Activated naive CD8-positive, alpha-beta T cell treated with anti-CD3 and anti-CD28 coated beads for 36 hours (primary cell): Measurements from ENCODE around the gene KLF6. TPM values are rescaled to one million over a fixed set of nuclear protein-coding genes. Genes with fewer than 3 reads are reported as not detected.

Source experiments
- DNase-seq: peaks from one replicate; pipeline ENCODE4 v3.0.0; 2021
- H3K27ac Mint-ChIP-seq: one replicate; pipeline ENCODE4 v1.8.0; 2022; ENCODE audit warnings: mild to moderate bottlenecking, moderate library complexity, mixed read lengths
- H3K27me3 Mint-ChIP-seq: one replicate; pipeline ENCODE4 v1.8.0; 2022; ENCODE audit warnings: mild to moderate bottlenecking, mixed read lengths
- H3K36me3 Mint-ChIP-seq: one replicate; pipeline ENCODE4 v1.8.0; 2021; ENCODE audit warnings: mild to moderate bottlenecking, mixed read lengths
- H3K4me1 Mint-ChIP-seq: one replicate; pipeline ENCODE4 v1.8.0; 2021; ENCODE audit warnings: mixed read lengths
- H3K4me3 Mint-ChIP-seq: one replicate; pipeline ENCODE4 v1.8.0; 2022; ENCODE audit warnings: mild to moderate bottlenecking, moderate library complexity, mixed read lengths
- H3K9me3 Mint-ChIP-seq: one replicate; pipeline ENCODE4 v1.8.0; 2022; ENCODE audit warnings: mixed read lengths
- total RNA-seq, 2 experiments: library from RNA; stranded (reverse); gene quantifications; one replicate each; pipeline ENCODE4 v1.2.3, GENCODE V29; 2021

KLF6 gene
- total RNA-seq, 2 experiments from 2014 or later: 117 to 125 TPM

DNA sequence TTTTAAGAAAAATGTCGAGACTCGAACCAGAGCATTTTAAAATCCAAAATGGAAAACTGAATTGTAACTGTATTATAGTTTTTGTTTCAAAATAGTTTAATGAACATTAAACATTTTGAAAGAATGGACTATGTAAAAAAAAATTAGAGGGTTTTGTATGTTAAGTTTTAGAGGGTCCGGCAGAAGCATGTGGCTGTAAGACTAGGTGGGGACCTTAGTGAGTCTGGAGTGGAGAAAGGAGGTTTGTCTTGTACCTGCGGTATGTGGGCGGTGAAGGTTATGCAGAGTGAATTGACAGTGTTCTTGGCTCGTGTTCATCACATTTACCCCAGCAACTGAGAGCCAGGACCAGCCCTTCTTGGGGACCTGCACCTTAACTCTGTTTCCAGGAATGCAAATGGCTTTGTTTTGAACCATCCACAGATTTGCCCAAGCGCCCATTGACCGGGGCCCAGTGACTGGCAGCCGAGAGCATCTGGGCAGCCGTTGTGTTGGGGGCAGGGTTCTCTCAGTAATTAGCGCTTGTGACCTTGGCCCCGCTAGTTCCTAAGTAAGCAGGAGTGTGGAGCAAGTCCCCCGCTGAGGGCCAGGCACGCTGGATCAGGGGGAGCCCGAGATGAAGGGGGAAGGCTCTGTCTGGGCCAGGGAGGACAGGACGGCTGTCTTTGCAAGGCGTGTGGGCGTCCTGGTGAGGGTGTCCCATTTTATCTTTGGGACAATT lies 1.4 kb upstream of the KLF6 start:
- Mint-ChIP-seq H3K4me3 (peak overlapping the region; percentile 87), H3K36me3 (peaks cover 39% of the 10 kb centered on the region), H3K27me3 (peaks cover 11% of the 10 kb centered on the region), H3K4me1 (peaks cover 32% of the 10 kb centered on the region), H3K9me3 (peaks cover 9% of the 10 kb centered on the region), H3K27ac (peak overlapping the region; percentile 97)
- DNase-seq: peak; percentile 27

DNA sequence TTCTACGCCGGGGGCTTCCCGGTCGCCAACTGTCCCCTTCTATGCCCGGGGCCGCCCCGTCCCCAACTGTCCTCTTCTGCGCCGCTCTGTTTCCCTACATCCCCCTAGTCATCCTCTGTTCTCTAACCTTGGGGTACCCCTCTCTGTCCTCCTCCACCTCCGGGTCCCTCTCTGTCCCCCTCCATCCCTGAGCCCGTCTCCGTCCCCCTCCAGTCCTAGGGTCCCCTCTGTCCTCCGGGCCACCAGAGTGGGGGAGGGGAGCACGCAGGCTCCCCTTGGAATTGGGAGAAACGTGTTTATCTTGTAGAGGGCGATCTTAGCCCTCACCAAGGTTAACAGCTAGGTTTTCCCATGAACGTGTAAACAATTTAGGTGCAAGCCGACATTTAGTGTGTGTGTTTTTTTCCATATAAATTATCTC lies 852 bp upstream of the KLF6 start:
- Mint-ChIP-seq H3K36me3 (peaks cover 41% of the 10 kb centered on the region), H3K27me3 (peaks cover 11% of the 10 kb centered on the region), H3K9me3 (peaks cover 6% of the 10 kb centered on the region), H3K27ac (peak overlapping the region; percentile 97), H3K4me1 (peaks cover 35% of the 10 kb centered on the region), H3K4me3 (peak overlapping the region; percentile 87)
- peak; percentile 29 for DNase-seq

DNA sequence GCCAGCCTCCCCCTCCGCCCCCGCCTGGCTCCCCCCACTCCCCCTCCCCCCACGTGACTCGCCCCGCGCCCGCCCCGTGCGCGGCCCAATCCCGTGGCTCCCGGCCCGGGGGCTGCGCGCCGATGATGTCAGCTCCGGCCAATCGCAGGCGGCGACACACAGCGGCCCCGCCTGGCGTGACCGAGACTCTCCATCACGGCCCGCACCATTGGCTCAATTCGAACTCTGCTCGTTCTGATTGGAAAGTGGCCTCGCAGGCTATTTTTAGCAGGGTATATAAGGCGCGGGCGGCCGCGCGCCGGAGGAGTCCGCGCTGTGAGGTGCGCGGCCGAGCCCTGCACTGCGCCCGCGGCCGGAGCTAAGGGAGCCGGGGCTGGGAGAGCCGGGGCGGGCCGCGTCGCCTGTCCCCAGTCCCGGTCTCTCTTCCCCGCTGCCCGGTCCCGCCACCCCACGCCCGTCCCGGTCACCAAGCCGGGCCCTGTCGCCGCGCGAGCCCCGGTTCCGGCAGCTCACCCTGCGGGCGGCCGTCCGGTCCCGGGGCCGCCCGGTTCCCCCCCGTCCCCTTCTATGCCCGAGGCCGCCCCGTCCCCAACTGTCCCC lies 342 bp upstream of the KLF6 start:
- Mint-ChIP-seq H3K27me3 (peaks cover 11% of the 10 kb centered on the region), H3K27ac (peak overlapping the region; percentile 99), H3K4me1 (peaks cover 40% of the 10 kb centered on the region), H3K9me3 (peaks cover 6% of the 10 kb centered on the region), H3K36me3 (peaks cover 47% of the 10 kb centered on the region), H3K4me3 (peak overlapping the region; percentile 95)
- DNase-seq: peak; percentile 98

DNA sequence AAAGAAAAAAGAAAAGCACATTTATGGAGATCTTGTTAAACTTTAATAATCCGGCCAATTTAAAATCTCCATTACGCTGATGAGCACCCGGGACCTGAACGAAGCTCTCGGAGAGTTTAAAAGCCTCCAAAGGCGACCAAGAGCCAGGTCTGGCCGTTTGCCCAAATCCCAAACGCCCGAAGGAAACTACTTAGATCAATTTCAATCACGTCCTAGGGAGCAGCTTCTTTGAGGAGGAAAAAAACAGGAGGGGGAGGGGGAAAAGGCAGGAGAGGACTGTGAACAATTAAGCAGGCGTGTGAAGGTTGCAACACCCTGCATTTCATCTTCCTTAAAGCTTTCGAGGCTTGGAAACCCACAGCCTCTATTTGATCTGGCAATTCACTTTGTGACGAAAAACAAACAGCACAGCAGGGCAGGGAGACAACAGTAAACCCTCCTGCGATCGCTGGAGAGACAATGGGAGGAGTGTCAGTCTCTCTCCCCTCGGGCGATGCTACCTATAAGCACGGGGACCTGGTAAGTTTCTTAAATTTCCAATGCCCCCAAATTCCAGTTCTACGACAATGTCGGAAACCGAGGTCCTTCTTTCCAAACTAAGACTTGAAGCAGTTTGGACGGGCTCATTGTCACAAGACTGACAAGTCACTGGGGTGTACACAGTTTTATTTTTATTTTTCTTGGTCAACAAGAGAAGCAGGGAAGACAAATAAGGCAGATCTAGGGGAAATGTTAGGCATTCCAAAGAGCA lies 1.2 kb downstream of the KLF6 start:
- peaks cover 53% of the 10 kb centered on the region for H3K4me1 Mint-ChIP-seq
- H3K4me3 Mint-ChIP-seq: peak overlapping the region; percentile 95
- peaks cover 11% of the 10 kb centered on the region for H3K27me3 Mint-ChIP-seq
- H3K9me3 Mint-ChIP-seq: no peaks in the 10 kb centered on the region
- H3K27ac Mint-ChIP-seq: peak overlapping the region; percentile 99
- no peak for DNase-seq
- peaks cover 56% of the 10 kb centered on the region for H3K36me3 Mint-ChIP-seq

DNA sequence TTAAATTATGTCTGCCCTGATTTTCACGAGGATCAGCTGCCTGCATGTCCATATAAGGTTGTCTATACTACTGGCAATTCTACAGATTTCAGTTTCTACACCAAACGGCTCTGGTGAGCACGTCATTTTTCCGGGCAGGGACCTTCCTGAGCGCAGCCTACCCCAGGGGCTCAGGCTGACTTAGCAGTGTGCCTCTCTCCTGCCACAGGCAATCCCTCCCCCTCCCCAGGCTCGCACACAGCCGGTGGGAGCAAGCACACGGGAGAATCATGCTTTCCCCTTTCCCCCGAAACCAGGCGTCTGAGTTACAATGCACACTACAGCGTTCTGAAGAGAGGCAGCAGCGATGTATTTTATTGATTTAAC lies 1.7 kb downstream of the KLF6 start:
- Mint-ChIP-seq H3K36me3 (peaks cover 62% of the 10 kb centered on the region), H3K4me3 (peak overlapping the region; percentile 95), H3K9me3 (no peaks in the 10 kb centered on the region), H3K27ac (peak overlapping the region; percentile 99), H3K27me3 (peaks cover 11% of the 10 kb centered on the region), H3K4me1 (peaks cover 59% of the 10 kb centered on the region)
- DNase-seq: peak; percentile 82

DNA sequence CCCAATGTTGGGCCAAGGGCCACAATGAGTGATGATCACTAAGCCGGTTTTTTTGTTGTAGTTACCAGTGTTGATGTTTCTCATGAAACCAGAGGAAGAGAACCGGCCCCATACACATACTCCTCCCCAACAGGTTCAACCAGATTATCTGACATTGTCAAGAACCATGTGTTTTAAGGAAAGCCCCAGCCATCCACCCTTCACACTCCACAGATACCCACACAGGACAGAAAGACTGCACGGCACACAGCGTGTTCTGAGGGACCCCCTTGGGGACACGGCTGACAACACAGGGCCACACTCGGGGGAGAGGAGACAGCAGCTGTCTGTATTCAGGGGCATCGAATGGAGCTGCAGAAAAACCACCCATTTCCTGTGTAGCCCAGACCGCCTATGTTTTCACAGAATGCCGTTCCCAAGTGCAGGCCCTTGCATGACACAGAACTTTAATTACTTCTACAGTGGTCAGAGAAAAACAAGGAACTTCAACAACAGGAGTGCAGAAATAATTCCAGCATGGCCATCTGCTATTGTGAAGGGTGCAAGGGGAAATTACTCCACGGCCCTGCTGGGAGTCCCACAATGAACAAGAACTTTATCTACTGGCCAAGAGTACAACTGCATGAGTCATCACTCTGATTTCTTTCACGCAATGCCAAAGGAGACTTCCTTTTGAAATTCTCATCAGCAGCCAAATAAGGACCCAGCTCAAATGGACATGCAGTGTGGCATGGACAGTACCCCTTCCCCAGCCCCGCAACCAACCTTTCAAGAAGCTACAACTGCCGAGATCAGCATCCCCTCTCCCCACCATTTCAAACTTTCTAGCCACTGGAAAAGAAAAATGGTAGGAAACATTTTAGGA lies 2.3 kb downstream of the KLF6 start:
- H3K9me3 Mint-ChIP-seq: no peaks in the 10 kb centered on the region
- peaks cover 61% of the 10 kb centered on the region for H3K4me1 Mint-ChIP-seq
- peaks cover 67% of the 10 kb centered on the region for H3K36me3 Mint-ChIP-seq
- H3K27me3 Mint-ChIP-seq: peaks cover 11% of the 10 kb centered on the region
- H3K4me3 Mint-ChIP-seq: peak overlapping the region; percentile 95
- DNase-seq: peak; percentile 45
- peak overlapping the region; percentile 99 for H3K27ac Mint-ChIP-seq

DNA sequence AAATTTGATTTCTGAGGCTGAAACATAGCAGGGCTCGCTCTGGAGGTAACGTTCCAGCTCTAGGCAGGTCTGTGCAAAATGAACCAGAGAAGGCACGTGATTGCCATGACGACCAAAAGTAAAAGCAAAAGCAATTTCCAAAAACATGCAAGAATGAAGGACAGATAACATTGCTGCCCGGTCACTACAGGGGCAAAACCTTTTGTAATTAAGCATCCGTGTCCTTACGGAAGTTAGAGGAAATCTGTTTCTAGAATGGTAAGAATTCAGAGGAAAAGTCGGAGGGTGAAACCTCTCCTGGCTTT lies 2.9 kb downstream of the KLF6 start:
- peak overlapping the region; percentile 99 for H3K27ac Mint-ChIP-seq
- H3K9me3 Mint-ChIP-seq: no peaks in the 10 kb centered on the region
- peaks cover 11% of the 10 kb centered on the region for H3K27me3 Mint-ChIP-seq
- peaks cover 71% of the 10 kb centered on the region for H3K36me3 Mint-ChIP-seq
- H3K4me3 Mint-ChIP-seq: peak overlapping the region; percentile 95
- peaks cover 63% of the 10 kb centered on the region for H3K4me1 Mint-ChIP-seq
- no peak for DNase-seq

DNA sequence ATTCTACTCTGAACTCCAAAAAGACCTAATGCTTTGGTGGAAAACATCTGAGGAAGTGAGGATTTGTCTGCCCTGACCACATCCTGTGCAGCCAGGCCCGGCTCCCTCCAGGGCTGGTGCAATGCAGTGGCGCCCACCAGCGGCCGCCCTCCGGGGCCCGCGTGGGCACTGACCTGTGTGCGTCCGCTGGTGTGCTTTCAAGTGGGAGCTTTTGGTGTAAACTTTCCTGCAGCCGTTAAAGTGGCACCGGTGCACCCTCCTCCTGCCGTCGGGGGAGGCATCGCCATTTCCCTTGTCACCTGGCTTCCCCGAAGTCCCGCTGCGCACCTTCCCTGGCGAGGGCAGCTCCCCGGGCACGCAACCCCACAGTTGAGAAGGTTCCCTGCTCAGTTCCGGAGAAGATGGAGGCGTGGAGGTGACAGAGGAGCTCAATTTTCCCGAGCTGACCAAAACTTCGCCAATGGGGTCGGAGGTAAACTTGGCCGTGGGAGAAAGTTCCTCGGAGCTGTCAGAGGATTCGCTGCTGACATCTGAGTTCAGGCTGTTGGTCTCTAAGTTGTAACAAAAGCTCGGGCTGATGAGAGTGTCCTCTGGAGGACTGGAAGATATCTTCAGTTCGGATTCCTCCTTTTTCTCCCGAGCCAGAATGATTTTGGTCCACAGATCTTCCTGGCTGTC lies 3.4 kb downstream of the KLF6 start:
- Mint-ChIP-seq H3K27me3 (peaks cover 11% of the 10 kb centered on the region), H3K9me3 (no peaks in the 10 kb centered on the region), H3K27ac (peak overlapping the region; percentile 99), H3K4me1 (peaks cover 64% of the 10 kb centered on the region), H3K4me3 (peak overlapping the region; percentile 95), H3K36me3 (peaks cover 75% of the 10 kb centered on the region)
- peak; percentile 43 for DNase-seq

DNA sequence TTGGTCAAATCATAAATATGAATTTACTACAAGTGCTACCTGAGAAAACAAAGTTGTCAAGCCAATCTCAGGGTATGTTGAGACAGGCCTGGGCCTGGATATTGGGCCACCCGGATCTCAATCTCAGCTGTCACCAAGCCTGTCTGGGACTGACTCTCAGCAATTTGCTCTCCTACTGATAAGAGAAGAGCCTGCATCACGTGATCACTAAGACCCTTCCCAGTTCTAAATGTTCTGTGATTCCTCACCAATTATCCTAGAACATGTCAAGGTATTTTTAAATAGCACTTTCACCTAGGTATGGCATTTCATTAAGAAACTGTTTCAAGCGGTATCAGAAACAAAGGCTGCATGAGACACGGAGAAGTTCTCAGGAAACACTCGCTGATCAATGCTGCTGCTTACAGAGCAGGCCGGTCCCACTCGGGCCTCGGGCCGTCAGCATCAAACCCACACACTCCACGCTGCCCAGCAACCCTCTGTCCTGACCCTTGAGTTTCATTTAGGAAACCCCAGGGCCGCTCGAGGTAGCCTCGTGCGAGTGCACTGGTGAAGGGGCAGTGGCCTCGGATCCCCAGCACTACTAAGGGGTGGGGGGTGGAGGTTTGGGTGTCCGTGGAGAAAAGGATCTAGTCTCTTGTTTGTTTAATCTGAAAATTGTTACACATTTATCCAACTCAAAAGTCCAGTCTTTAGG lies 4.1 kb downstream of the KLF6 start:
- no peaks in the 10 kb centered on the region for H3K9me3 Mint-ChIP-seq
- H3K4me1 Mint-ChIP-seq: peaks cover 61% of the 10 kb centered on the region
- peaks cover 7% of the 10 kb centered on the region for H3K27me3 Mint-ChIP-seq
- H3K36me3 Mint-ChIP-seq: peaks cover 80% of the 10 kb centered on the region
- H3K27ac Mint-ChIP-seq: peak overlapping the region; percentile 99
- peak overlapping the region; percentile 95 for H3K4me3 Mint-ChIP-seq
- DNase-seq: no peak

DNA sequence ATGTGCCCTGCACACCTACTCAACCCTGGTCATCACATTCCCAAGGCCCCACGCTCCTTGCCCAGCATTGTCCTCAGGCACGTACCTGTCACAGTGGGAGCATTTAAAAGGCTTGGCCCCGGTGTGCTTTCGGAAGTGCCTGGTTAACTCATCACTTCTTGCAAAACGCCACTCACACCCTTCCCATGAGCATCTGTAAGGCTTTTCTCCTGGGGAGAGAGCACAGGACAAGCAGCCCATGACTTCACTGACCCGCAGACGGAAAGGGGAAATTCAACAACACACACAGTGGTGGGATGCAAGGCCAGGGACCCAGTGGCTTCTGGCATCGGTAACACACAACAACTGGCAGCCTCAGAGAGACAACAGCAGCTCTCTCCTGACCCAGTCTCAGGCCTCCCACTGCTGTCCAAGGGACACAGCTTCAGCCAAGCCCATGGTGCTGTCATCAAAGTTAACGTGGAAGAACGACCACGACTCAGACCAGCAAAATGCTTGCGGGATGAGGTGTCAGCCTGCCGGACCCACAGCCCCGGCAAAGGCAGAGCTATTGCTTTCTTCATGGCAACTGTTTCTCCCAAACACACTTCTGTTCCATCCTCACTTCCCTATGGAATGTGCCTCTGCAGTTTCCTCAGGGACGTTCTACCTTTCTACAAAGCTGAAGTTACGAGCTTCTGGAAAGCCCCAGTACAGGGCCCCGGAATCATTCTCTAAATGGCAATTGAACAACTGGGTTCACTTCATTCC lies 4.8 kb downstream of the KLF6 start:
- Mint-ChIP-seq H3K27ac (peak overlapping the region; percentile 99), H3K27me3 (peaks cover 4% of the 10 kb centered on the region), H3K4me1 (peaks cover 67% of the 10 kb centered on the region), H3K36me3 (peaks cover 87% of the 10 kb centered on the region), H3K4me3 (peak overlapping the region; percentile 95), H3K9me3 (no peaks in the 10 kb centered on the region)
- DNase-seq: no peak

DNA sequence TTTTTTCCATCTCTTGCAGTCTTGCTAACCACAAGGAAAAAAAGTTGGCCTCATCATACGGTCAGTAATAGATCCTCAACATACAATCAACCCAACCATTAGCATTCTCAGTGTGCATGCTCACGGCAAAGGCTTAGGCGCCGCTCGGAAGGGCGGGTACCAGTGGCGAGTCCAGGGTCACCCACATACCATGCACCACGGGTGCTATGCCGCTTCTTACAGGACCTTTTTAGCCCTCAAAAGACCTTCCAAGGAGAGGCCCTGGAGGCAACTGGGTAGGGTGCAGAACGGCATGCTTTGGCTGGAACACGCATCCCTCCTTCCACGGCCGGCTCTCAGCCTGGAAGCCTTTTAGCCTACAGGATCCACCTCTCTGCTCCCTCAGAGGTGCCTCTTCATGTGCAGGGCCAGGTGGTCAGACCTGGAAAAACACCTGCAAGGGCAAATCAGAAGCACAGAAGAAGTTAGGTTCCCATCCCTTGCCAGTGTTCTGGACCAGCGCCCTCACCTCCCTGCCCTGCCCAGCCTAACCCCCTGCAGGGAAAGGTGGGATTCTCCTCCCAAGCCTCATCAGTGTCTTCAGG lies 5.8 kb downstream of the KLF6 start:
- Mint-ChIP-seq H3K4me1 (peaks cover 71% of the 10 kb centered on the region), H3K27ac (peak overlapping the region; percentile 78), H3K9me3 (no peaks in the 10 kb centered on the region), H3K36me3 (peaks cover 89% of the 10 kb centered on the region), H3K4me3 (peak overlapping the region; percentile 95), H3K27me3 (peaks cover 2% of the 10 kb centered on the region)
- DNase-seq: no peak

DNA sequence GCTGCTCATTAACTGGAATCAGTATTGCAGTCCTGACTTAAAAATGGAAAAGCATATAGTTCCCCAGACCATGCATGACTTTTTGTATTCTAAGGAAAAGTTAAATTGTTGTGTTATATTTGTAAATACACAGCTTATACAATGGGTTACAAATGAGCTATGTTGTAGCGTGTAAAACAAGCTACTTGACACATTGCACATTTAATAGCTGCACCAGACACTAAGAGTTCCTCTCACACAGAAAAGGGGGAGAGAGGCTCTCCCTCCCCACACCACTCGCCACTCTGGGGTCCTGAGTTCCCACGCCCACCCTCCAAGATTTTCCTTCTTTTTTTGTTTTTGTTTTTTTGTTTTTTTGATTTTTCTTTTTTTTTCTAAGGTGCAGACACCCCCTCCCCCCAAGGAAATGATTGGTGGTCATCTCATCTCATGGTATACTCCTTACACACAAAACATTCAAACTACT lies 6.3 kb downstream of the KLF6 start:
- DNase-seq: no peak
- Mint-ChIP-seq H3K36me3 (peaks cover 84% of the 10 kb centered on the region), H3K9me3 (no peaks in the 10 kb centered on the region), H3K27ac (peak overlapping the region; percentile 78), H3K4me1 (peaks cover 73% of the 10 kb centered on the region), H3K4me3 (peak overlapping the region; percentile 95), H3K27me3 (no peaks in the 10 kb centered on the region)
